Left lung (tissue), 10 donors: ENCODE data around the gene MYADML2. TPM values are rescaled to one million over a fixed set of nuclear protein-coding genes. Genes with fewer than 3 reads are reported as not detected.
A peak's percentile ranks its signal among the peaks of the same experiment; 100 is the strongest.

Source experiments
- ATAC-seq: fragments of 200-7000 bp; cut with Tn5 transposase; one replicate; pipeline ENCODE4 v1.9.1; 2020; ENCODE audit warnings: moderate library complexity
- DNase-seq, 4 donors: peaks; one replicate each; pipeline ENCODE4 v3.0.0-alpha.2; 2013 to 2020
- H3K27ac ChIP-seq, 2 donors: fragments of 200-600 bp; sonication (generic) in 1 of 2; one replicate each; pipeline versions ENCODE4 v1.5.0 to v1.8.0; 2020 to 2021
- H3K27me3 ChIP-seq, 2 donors: fragments of 200-600 bp; sonication (generic) in 1 of 2; one replicate each; pipeline versions ENCODE4 v1.5.0 to v1.8.0; 2020 to 2021
- H3K36me3 ChIP-seq, 2 donors: fragments of 200-600 bp; sonication (generic) in 1 of 2; one replicate each; pipeline versions ENCODE4 v1.5.0 to v1.8.0; 2020 to 2021
- H3K4me1 ChIP-seq, 2 donors: fragments of 200-600 bp; one replicate each; pipeline ENCODE4 v1.8.0; 2021
- H3K4me3 ChIP-seq, 2 donors: fragments of 200-600 bp; sonication (generic) in 1 of 2; one replicate each; pipeline versions ENCODE4 v1.5.0 to v1.8.0; 2020 to 2021; ENCODE audit warnings: mild to moderate bottlenecking in 1 of 2
- H3K9me3 ChIP-seq, 2 donors: fragments of 200-600 bp; sonication (generic) in 1 of 2; one replicate each; pipeline versions ENCODE4 v1.5.0 to v1.8.0; 2020 to 2021
- intact Hi-C, 2 donors: fragments of 100-400 bp; cut with DNase I; formaldehyde crosslinking; loops; one replicate each; pipeline versions ENCODE4 v1.11.2 to v1.14.2; 2022
- polyA plus RNA-seq, 6 donors: library from polyadenylated mRNA; unstranded; fragments of 120-200 nt; gene quantifications; one replicate each; pipeline ENCODE4 v1.2.1, GENCODE V29; 2013; ENCODE audit not compliant: insufficient read length in 6 of 6
- total RNA-seq, 2 donors: library from RNA; stranded (reverse); fragmentation: NEBNext Ultra II Directional; extraction: Animal tissue kit (Norgen Biotek cat#: 25700); gene quantifications; one replicate each; pipeline ENCODE4 v1.2.1, GENCODE V29; 2021
- TF ChIP-seq, protein P1 (sequence below), 2 donors: fragments of 200-600 bp; sonication (generic) in 1 of 2; IDR thresholded peaks; one replicate each; pipeline versions ENCODE4 v1.5.0 to v1.8.0; 2021; ENCODE audit warnings: antibody characterized with exemption in 2 of 2
- donor health status: DM: no; HTN: yes; CAD: no.
- donor health status: DM: no; HTN: no; CAD: no.

The MYADML2 gene
- total and polyA plus RNA-seq, 8 donors: 0.08 to 0.20 (median 0.09) TPM; not detected in 3

GRCh38 chr17:81929253-81930141 lies 17.5 kb downstream of the MYADML2 start:
- DNase-seq: peak in 1 of 4 donors; percentile 59
- Histone ChIP-seq H3K27ac (no peak overlapping the region), H3K36me3 (peaks cover 0 to 3% of the 10 kb centered on the region in 2 donors), H3K9me3 (no peaks in the 10 kb centered on the region), H3K4me3 (no peak overlapping the region), H3K27me3 (peaks cover 0 to 43% of the 10 kb centered on the region in 2 donors), H3K4me1 (peaks cover 5 to 36% of the 10 kb centered on the region in 2 donors)
- intact Hi-C loops: no loop called here
- ATAC-seq: no peak
- TF ChIP-seq, protein P1, sequence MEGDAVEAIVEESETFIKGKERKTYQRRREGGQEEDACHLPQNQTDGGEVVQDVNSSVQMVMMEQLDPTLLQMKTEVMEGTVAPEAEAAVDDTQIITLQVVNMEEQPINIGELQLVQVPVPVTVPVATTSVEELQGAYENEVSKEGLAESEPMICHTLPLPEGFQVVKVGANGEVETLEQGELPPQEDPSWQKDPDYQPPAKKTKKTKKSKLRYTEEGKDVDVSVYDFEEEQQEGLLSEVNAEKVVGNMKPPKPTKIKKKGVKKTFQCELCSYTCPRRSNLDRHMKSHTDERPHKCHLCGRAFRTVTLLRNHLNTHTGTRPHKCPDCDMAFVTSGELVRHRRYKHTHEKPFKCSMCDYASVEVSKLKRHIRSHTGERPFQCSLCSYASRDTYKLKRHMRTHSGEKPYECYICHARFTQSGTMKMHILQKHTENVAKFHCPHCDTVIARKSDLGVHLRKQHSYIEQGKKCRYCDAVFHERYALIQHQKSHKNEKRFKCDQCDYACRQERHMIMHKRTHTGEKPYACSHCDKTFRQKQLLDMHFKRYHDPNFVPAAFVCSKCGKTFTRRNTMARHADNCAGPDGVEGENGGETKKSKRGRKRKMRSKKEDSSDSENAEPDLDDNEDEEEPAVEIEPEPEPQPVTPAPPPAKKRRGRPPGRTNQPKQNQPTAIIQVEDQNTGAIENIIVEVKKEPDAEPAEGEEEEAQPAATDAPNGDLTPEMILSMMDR (IDR thresholded peaks at IDR 0.05): no peak

- DNase-seq (peak in 1 of 4 donors; percentile 78), ATAC-seq (no peak)
- H3K27ac ChIP-seq: no peak overlapping the region
Measured at GRCh38 chr17:81928544-81929252, 18.3 kb downstream of the MYADML2 start.

DNA sequence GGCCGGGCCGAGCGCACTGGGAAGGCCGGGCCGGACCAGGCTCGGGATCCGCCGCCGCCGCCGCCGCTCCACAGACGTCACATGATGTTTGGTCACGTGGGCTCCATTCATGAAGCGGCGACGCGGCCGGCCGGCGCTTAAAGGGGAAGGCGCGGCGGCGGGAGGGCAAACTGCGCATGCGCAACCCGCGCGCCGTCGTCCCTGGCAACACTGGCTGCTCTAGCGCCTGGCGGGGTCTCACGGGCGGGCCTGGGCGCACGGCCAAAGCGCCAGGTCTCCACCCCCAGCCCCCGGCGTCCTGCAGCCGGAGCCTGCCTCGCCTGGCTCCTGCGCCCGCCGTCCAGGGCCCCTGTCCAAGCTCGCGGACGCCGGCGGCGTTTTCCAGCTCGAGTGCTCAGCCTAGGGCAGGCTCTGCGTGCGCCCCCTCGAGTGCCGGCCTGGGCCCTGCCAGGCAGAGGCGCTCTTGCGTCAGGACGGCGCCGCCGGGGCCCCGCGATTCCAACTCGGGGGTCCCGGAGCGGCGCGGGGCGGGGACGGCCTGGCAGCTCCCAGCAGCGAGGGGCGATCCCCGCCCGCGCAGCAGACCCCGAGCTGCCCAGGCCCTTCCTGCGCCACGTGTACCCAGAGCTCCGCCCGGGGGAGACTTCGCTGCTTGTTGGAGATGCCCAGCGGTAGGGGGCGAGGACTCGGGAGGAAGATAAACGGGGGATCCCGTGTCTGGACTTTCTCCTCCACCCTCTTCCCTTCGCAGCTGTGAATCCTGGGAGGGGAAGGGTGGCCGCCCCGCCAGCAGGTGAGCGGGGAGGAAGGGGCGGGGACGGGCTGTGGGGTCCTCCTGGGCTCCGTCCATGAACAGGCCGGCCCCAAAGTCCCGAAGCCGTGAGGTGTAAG lies 19.1 kb downstream of the MYADML2 start, which contains the start of gene MAFG:
TSS of gene MAFG (minus strand) at position 83 of the 891 bp plus-strand sequence. CDS start 4,550 bp downstream, outside the sequence.
- TF ChIP-seq, protein P1 (IDR thresholded peaks at IDR 0.05): peak in 1 of 2 donors; percentile 11
- Histone ChIP-seq H3K9me3 (no peaks in the 10 kb centered on the region), H3K4me1 (peaks cover 17 to 52% of the 10 kb centered on the region in 2 donors), H3K27me3 (peaks cover 0 to 43% of the 10 kb centered on the region in 2 donors), H3K27ac (peak within 1 kb of the TSS; percentile 96 to 98), H3K4me3 (peak within 1 kb of the TSS; percentile 66 to 98), H3K36me3 (peaks cover 0 to under 1% of the 10 kb centered on the region in 2 donors)
- intact Hi-C loops: no loop called here
- peak; percentile 92 to 98 (median 96) for DNase-seq
- ATAC-seq: peak; percentile 49

More at GRCh38 chr17:81928544-81929252, 18.3 kb downstream of the MYADML2 start:
- peaks cover 13 to 44% of the 10 kb centered on the region in 2 donors for H3K4me1 ChIP-seq
- H3K27me3 ChIP-seq: peaks cover 0 to 43% of the 10 kb centered on the region in 2 donors
- TF ChIP-seq, protein P1 (IDR thresholded peaks at IDR 0.05): no peak
- no peaks in the 10 kb centered on the region for H3K36me3 ChIP-seq
- peak overlapping the region; percentile 54 to 98 for H3K4me3 ChIP-seq
- intact Hi-C loops: no loop called here
- H3K9me3 ChIP-seq: no peaks in the 10 kb centered on the region

DNA sequence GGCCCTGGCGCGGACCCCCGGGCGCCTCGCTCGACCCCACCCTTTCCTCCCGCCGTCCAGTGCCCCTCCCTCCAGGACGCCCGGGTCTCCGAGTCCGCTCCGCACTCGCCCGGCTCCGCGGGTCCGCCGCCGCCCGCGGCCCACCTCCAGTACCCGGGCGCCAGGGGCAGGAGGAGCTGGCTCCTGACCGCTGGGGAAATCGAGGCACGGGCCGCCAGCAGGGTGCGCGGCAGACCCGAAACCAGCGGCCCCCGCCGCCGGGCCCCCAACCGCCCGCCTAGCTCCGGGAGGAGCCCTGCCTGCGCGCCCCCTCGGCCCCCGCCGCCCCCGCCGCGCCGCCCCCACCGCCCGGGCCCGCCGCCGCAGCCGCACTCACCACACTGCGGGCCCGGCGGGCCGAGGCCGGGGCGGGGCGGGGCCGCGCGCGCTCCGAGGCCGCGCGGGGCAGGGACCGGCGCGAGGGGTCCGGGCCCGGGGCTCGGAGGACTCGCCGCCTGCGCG lies 19.8 kb downstream of the MYADML2 start:
- H3K27ac ChIP-seq: peak overlapping the region; percentile 96 to 98
- TF ChIP-seq, protein P1 (IDR thresholded peaks at IDR 0.05): no peak
- H3K9me3 ChIP-seq: no peaks in the 10 kb centered on the region
- intact Hi-C loops: no loop called here
- peaks cover 0 to 43% of the 10 kb centered on the region in 2 donors for H3K27me3 ChIP-seq
- H3K4me1 ChIP-seq: peaks cover 19 to 59% of the 10 kb centered on the region in 2 donors
- peaks cover 0 to 7% of the 10 kb centered on the region in 2 donors for H3K36me3 ChIP-seq
- DNase-seq (no peak), ATAC-seq (no peak)
- H3K4me3 ChIP-seq: peak overlapping the region; percentile 66 to 98
